Trophoblast cell (in vitro differentiated cells and primary cell): ENCODE measurements around the gene ZNF543. TPM values are rescaled to one million over a fixed set of nuclear protein-coding genes. Genes with fewer than 3 reads are reported as not detected.
A peak's percentile ranks its signal among the peaks of the same experiment; 100 is the strongest.

Experiments
- DNase-seq, 2 donors: peaks; one replicate each; pipeline ENCODE4 v3.0.0-alpha.2; 2016
- H2AFZ ChIP-seq: 2 replicates; pipeline ENCODE4 v1.6.1; 2013; ENCODE audit warnings: low read length, moderate library complexity, mild to moderate bottlenecking; ENCODE audit not compliant: insufficient read depth, poor library complexity
- H2AK5ac ChIP-seq: 2 replicates; pipeline ENCODE4 v1.6.1; 2013; ENCODE audit warnings: mild to moderate bottlenecking, low read length
- H2BK120ac ChIP-seq: 2 replicates; pipeline ENCODE4 v1.6.1; 2013; ENCODE audit warnings: low read length, mild to moderate bottlenecking, moderate library complexity; ENCODE audit not compliant: insufficient read depth, poor library complexity
- H2BK12ac ChIP-seq: 2 replicates; pipeline ENCODE4 v1.6.1; 2013; ENCODE audit warnings: mild to moderate bottlenecking, low read length, moderate library complexity
- H2BK5ac ChIP-seq: 2 replicates; pipeline ENCODE4 v1.6.1; 2013; ENCODE audit warnings: low read length, low read depth, moderate library complexity, mild to moderate bottlenecking; ENCODE audit not compliant: poor library complexity
- H3K14ac ChIP-seq: 2 replicates; pipeline ENCODE4 v1.6.1; 2013; ENCODE audit warnings: mild to moderate bottlenecking, low read length
- H3K18ac ChIP-seq: 2 replicates; pipeline ENCODE4 v1.6.1; 2013; ENCODE audit warnings: mild to moderate bottlenecking, low read length
- H3K23ac ChIP-seq: 2 replicates; pipeline ENCODE4 v1.6.1; 2013; ENCODE audit warnings: low read length
- H3K27ac ChIP-seq: 2 replicates; pipeline ENCODE4 v1.5.1; 2013; ENCODE audit warnings: low read depth, mild to moderate bottlenecking, inconsistent platforms, low read length, moderate library complexity
- H3K27me3 ChIP-seq: 2 replicates; pipeline ENCODE4 v1.6.1; 2013; ENCODE audit warnings: inconsistent platforms, mild to moderate bottlenecking, low read length, moderate library complexity; ENCODE audit not compliant: insufficient read depth
- H3K36me3 ChIP-seq, 2 experiments: 1 replicate in 1 of 2; 2 replicates in 1 of 2; pipeline ENCODE4 v1.6.1; 2013; ENCODE audit warnings: low read length in 2 of 2, mild to moderate bottlenecking in 2 of 2, moderate library complexity in 1 of 2; ENCODE audit not compliant: insufficient read depth in 2 of 2, control insufficient read depth in 1 of 2
- H3K4ac ChIP-seq: 2 replicates; pipeline ENCODE4 v1.6.1; 2013; ENCODE audit warnings: low read depth, mild to moderate bottlenecking, low read length, moderate library complexity
- H3K4me1 ChIP-seq, 2 experiments: 1 replicate in 1 of 2; 2 replicates in 1 of 2; pipeline ENCODE4 v1.6.1; 2013; ENCODE audit warnings: low read length in 2 of 2, mild to moderate bottlenecking in 2 of 2, moderate library complexity in 1 of 2; ENCODE audit not compliant: insufficient read depth in 2 of 2, control insufficient read depth in 1 of 2
- H3K4me2 ChIP-seq: 2 replicates; pipeline ENCODE4 v1.6.1; 2013; ENCODE audit warnings: inconsistent platforms, mild to moderate bottlenecking, low read length, moderate library complexity
- H3K4me3 ChIP-seq: 2 replicates; pipeline ENCODE4 v1.5.1; 2013; ENCODE audit warnings: mild to moderate bottlenecking, low read depth, low read length, inconsistent platforms
- H3K79me1 ChIP-seq: one replicate; pipeline ENCODE4 v1.6.1; 2013; ENCODE audit warnings: low read length
- H3K79me2 ChIP-seq: 2 replicates; pipeline ENCODE4 v1.6.1; 2013; ENCODE audit warnings: low read length, mild to moderate bottlenecking; ENCODE audit not compliant: control insufficient read depth, insufficient read depth, poor library complexity
- H3K9ac ChIP-seq: 2 replicates; pipeline ENCODE4 v1.6.1; 2013; ENCODE audit warnings: mild to moderate bottlenecking, low read length
- H3K9me3 ChIP-seq: 2 replicates; pipeline ENCODE4 v1.6.1; 2013; ENCODE audit warnings: low read depth, mild to moderate bottlenecking, control low read depth, inconsistent platforms, low read length; ENCODE audit not compliant: insufficient read depth
- H4K12ac ChIP-seq: 2 replicates; pipeline ENCODE4 v1.6.1; 2013; ENCODE audit warnings: low read depth, mild to moderate bottlenecking, low read length, moderate library complexity
- H4K8ac ChIP-seq: 2 replicates; pipeline ENCODE4 v1.6.1; 2013; ENCODE audit warnings: low read depth, mild to moderate bottlenecking, low read length, moderate library complexity
- H4K91ac ChIP-seq: one replicate; pipeline ENCODE4 v1.6.1; 2013; ENCODE audit warnings: low read depth, mild to moderate bottlenecking, low read length, moderate library complexity
- WGBS: extraction: QIAGEN DNeasy Blood & Tissue Kit; methylation state at CpG from one replicate; pipeline ENCODE4 v1.1.7; 2013; ENCODE audit warnings: missing lambda C conversion rate; ENCODE audit not compliant: insufficient read length, insufficient coverage; ENCODE audit errors: extremely low coverage; 5-methylcytosine and 5-hydroxymethylcytosine counted together
- polyA plus RNA-seq: library from polyadenylated mRNA; stranded (reverse); fragments of 200-250 nt; gene quantifications from 2 replicates; pipeline ENCODE4 v1.2.3, GENCODE V29; 2013

The ZNF543 gene
- 2.5 and 2.7 TPM in 2 replicates for polyA plus RNA-seq

DNA sequence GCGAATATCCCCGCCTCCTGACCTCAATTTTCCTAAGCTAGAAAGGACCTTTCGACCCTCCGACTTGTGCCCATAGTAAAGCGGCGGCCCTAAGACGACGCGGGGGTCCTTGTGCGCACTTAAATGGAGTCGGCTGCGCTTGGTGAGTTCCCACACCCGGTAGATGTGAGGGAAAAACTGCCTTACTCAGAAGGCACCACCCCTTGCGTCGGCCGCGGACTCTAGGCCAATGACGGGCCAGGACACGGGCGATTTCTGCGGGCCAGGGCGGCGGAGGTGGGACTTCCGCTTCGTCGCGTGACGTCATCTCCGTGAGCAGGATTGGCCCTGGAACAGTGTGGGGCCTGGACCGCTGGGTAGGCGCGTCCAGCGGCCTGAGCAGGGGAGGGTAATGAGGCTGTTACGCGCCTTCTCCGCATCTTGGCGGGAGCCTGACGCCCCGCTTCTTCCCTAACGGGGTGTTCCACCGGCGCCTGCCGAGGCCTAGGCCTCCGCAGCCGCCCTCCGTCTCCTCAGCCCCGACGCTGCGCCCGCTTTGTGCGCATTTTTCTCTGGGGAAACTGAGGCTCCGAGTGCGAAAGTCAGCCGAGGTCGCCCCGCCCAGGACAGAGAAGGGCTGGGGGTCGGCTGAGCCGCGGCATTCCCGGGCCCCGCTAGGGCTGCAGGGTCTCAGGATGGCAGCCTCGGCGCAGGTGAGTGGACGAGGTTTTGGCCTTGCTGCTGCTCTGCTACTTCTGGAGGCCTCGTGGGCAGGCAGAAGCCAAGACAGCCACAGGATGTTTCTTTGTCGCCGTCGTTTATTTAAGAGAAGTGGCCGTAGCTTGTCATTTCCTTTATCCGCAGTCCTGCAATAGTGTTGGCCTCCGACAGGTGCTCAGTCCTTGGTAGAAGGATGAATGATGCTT, at the start of gene ZNF543:
ZNF543 (plus strand) TSS at position 293 of the 905 bp plus-strand sequence; CDS start at position 675, 382 bp downstream.
- H3K27me3 ChIP-seq: no peaks in the 10 kb centered on the region
- H3K9me3 ChIP-seq: no peaks in the 10 kb centered on the region
- peak within 1 kb of the TSS; percentile 81 for H3K14ac ChIP-seq
- peak within 1 kb of the TSS; percentile 94 for H3K9ac ChIP-seq
- WGBS: no CpG with 5 or more reads among the region's 71 CpGs
- H3K4ac ChIP-seq: peak within 1 kb of the TSS; percentile 80
- H3K23ac ChIP-seq: no peak within 1 kb of the TSS
- peak within 1 kb of the TSS; percentile 70 for H2BK120ac ChIP-seq
- peak within 1 kb of the TSS; percentile 77 for H2AFZ ChIP-seq
- H3K18ac ChIP-seq: peak within 1 kb of the TSS; percentile 72
- peak within 1 kb of the TSS; percentile 18 for H2BK5ac ChIP-seq
- H3K27ac ChIP-seq: peak within 1 kb of the TSS; percentile 54
- peaks cover 6 to 17% of the 10 kb centered on the region in 2 experiments for H3K36me3 ChIP-seq
- H4K8ac ChIP-seq: peak within 1 kb of the TSS; percentile 93
- no peak within 1 kb of the TSS for H2BK12ac ChIP-seq
- H3K4me2 ChIP-seq: peak within 1 kb of the TSS; percentile 97
- peak; percentile 97 to 99 for DNase-seq
- peak within 1 kb of the TSS; percentile 40 for H2AK5ac ChIP-seq
- peak within 1 kb of the TSS; percentile 79 for H4K12ac ChIP-seq
- peak within 1 kb of the TSS; percentile 81 for H3K4me3 ChIP-seq
- peaks cover 6% of the 10 kb centered on the region for H3K79me1 ChIP-seq
- H4K91ac ChIP-seq: peak within 1 kb of the TSS; percentile 87
- peaks cover 6 to 8% of the 10 kb centered on the region in 2 experiments for H3K4me1 ChIP-seq
- H3K79me2 ChIP-seq: peaks cover 8% of the 10 kb centered on the region

DNA sequence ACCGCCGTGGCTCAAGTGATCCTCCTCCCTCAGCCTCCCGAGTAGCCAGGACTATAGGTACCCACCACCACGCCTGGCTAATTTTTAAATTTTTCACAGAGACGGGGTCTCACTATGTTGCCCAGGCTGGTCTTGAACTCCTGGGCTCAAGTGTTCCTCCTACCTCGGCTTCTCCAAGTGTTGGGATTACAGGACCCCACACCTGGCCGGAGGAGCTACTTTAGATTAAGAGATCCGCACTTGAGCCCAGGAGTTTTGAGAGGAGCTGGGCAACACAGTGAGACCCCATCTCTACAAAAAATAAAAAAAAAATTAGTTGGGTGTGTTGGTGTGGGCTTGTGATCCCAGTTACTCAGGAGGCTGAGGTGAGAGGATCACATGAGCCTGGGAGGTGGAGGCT, 49.0 kb upstream of the ZNF543 start:
- no peak overlapping the region for H3K14ac ChIP-seq
- no peak overlapping the region for H2BK5ac ChIP-seq
- H3K9ac ChIP-seq: no peak overlapping the region
- no peak overlapping the region for H3K4me2 ChIP-seq
- no peak overlapping the region for H3K4me3 ChIP-seq
- no peak overlapping the region for H3K4ac ChIP-seq
- WGBS: no CpG with 5 or more reads among the region's 8 CpGs
- H3K4me1 ChIP-seq: peaks cover 3 to 6% of the 10 kb centered on the region in 2 experiments
- H2AK5ac ChIP-seq: peak overlapping the region; percentile 69
- no peak overlapping the region for H3K18ac ChIP-seq
- H3K27ac ChIP-seq: no peak overlapping the region
- H2AFZ ChIP-seq: no peak overlapping the region
- no peaks in the 10 kb centered on the region for H3K27me3 ChIP-seq
- H4K91ac ChIP-seq: no peak overlapping the region
- no peak overlapping the region for H2BK12ac ChIP-seq
- no peaks in the 10 kb centered on the region for H3K36me3 ChIP-seq
- no peaks in the 10 kb centered on the region for H3K9me3 ChIP-seq
- no peak overlapping the region for H4K12ac ChIP-seq
- no peaks in the 10 kb centered on the region for H3K79me2 ChIP-seq
- no peak overlapping the region for H4K8ac ChIP-seq
- H3K79me1 ChIP-seq: peaks cover 2% of the 10 kb centered on the region
- no peak overlapping the region for H3K23ac ChIP-seq
- no peak overlapping the region for H2BK120ac ChIP-seq
- DNase-seq: no peak

DNA sequence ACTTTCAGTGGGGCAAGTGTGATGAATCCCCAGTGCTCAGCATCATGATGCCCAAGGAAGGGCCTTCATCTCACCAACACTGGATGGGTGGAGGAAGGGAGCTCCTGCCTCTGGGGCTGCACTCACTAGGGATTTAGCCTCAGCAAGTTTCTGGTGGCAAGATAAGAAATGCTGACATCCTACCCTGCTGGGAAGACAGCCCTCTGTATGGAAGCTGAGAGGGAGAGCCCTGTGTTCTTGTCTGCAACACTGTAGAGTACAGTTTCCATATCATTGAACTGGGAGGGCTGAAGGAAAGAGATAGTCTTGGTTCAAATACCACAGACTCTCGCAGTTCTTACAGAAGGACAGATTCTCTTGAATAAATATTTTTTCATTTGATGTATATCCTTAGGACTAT, 47.3 kb upstream of the ZNF543 start:
- Histone ChIP-seq H2BK5ac (no peak overlapping the region), H3K9ac (no peak overlapping the region), H3K4ac (no peak overlapping the region), H3K4me1 (peaks cover 3% of the 10 kb centered on the region in 2 experiments), H3K4me2 (no peak overlapping the region), H2AFZ (no peak overlapping the region), H3K9me3 (no peaks in the 10 kb centered on the region), H3K79me2 (no peaks in the 10 kb centered on the region), H3K27me3 (no peaks in the 10 kb centered on the region), H2AK5ac (no peak overlapping the region), H4K91ac (peak overlapping the region; percentile 48), H3K18ac (no peak overlapping the region), H3K14ac (peak overlapping the region; percentile 44), H2BK120ac (no peak overlapping the region), H2BK12ac (peak overlapping the region; percentile 88), H3K23ac (no peak overlapping the region), H4K8ac (no peak overlapping the region), H3K36me3 (no peaks in the 10 kb centered on the region), H4K12ac (no peak overlapping the region), H3K4me3 (no peak overlapping the region), H3K27ac (no peak overlapping the region), H3K79me1 (peaks cover 3% of the 10 kb centered on the region)
- WGBS: no CpG with 5 or more reads among the region's 1 CpG
- DNase-seq: no peak

DNA sequence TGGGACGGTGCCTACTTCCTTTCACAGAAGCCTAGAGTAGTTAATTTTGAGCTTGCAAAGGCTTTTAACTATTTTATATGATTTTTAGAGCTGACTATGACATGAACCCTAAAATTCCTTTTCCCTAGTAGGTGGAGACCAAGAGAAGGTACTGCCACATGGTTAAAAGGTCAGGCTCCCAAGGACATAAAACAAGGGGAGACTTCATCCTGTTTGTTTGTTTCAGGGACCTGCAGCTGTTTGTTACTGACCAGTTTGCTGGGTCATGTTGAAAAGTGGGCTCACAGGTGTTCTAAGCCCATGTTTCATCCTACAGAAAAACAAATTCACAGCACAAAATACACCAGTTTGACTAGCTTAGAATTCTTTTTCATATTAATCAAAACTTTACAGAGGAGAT, 43.8 kb upstream of the ZNF543 start:
- no CpG with 5 or more reads among the region's 1 CpG for WGBS
- no peak overlapping the region for H3K14ac ChIP-seq
- H3K4ac ChIP-seq: no peak overlapping the region
- no peak for DNase-seq
- no peaks in the 10 kb centered on the region for H3K9me3 ChIP-seq
- no peak overlapping the region for H4K8ac ChIP-seq
- H4K91ac ChIP-seq: no peak overlapping the region
- H2BK5ac ChIP-seq: no peak overlapping the region
- H2BK120ac ChIP-seq: no peak overlapping the region
- no peaks in the 10 kb centered on the region for H3K27me3 ChIP-seq
- H3K79me2 ChIP-seq: peaks cover 11% of the 10 kb centered on the region
- no peak overlapping the region for H3K9ac ChIP-seq
- H2BK12ac ChIP-seq: no peak overlapping the region
- H3K36me3 ChIP-seq: no peaks in the 10 kb centered on the region
- no peak overlapping the region for H3K27ac ChIP-seq
- no peak overlapping the region for H3K4me2 ChIP-seq
- no peak overlapping the region for H3K23ac ChIP-seq
- no peak overlapping the region for H2AFZ ChIP-seq
- H3K4me1 ChIP-seq: peaks cover 3% of the 10 kb centered on the region in 2 experiments
- H3K79me1 ChIP-seq: peaks cover 16% of the 10 kb centered on the region
- no peak overlapping the region for H2AK5ac ChIP-seq
- H3K4me3 ChIP-seq: no peak overlapping the region
- H4K12ac ChIP-seq: no peak overlapping the region
- no peak overlapping the region for H3K18ac ChIP-seq
